Erythroblast (primary cell): ENCODE data around the gene FAM234A.
"Not testable (repeated sequence)": the region's sequence is repeated elsewhere in the genome, so short reads cannot be mapped to it uniquely, and the experiment has no call there.

ENCODE experiments used
- DNase-seq, 2 experiments: peaks; one replicate each; lab custom pipeline; 2025; lab: John Stamatoyannopoulos, UW
- GATA1 ChIP-seq: IDR thresholded peaks from 2 replicates; pipeline ENCODE4 v1.6.1; 2011; ENCODE audit warnings: low read depth, mild to moderate bottlenecking, control low read depth, low read length, moderate library complexity
- POLR2A ChIP-seq: IDR thresholded peaks from 2 replicates; pipeline ENCODE4 v1.6.1; 2011; ENCODE audit warnings: mild to moderate bottlenecking, low read length

FAM234A gene, protein sequence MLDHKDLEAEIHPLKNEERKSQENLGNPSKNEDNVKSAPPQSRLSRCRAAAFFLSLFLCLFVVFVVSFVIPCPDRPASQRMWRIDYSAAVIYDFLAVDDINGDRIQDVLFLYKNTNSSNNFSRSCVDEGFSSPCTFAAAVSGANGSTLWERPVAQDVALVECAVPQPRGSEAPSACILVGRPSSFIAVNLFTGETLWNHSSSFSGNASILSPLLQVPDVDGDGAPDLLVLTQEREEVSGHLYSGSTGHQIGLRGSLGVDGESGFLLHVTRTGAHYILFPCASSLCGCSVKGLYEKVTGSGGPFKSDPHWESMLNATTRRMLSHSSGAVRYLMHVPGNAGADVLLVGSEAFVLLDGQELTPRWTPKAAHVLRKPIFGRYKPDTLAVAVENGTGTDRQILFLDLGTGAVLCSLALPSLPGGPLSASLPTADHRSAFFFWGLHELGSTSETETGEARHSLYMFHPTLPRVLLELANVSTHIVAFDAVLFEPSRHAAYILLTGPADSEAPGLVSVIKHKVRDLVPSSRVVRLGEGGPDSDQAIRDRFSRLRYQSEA

DNA sequence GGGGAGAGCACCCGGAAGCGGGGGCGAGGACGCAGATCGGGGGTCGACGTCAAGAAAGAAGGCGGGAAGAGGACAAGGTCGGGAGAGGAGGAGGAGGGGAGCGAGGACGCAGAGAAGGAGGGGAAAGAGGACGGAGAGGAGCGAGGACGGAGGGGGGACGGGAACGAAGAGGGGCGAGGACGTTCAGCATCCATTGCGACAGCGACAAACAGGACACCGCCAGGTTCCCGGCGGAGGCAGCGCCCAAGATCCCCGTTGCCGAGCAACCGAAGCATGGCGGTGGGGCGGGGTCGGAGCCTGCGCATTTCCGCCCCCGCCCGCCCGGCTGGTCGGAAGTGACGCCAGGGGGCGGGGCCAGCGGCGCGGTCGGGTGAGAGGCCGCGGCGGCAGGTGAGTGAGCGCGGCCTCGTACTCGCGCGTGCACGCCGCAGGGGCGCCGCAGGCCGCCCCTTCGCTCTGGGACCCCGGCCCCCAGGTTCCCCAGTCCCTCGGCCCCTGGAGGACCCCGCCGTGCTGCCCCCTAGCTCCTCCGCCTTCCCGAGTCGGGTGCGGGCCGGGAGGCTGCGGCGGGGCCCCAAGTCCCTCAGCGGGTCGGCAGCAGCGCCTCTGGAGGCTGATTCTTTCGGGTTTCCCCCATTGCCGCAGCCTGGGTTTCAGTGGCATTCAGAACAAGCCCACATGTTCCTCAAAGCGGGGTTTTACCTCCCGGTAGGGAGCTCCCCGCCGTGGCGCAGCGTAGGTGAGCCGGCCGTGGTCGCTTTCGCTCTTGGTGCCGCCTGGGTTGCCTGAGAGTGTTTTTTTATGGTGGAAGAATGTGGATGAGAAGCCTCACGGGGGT is at the start of gene FAM234A:
Gene FAM234A (plus strand): TSS at position 354 of the 838 bp plus-strand sequence. CDS start 19,593 bp downstream, outside the sequence.
- peak; percentile 96 to 98 for DNase-seq
- TF ChIP-seq POLR2A: peak; percentile 94
- TF ChIP-seq GATA1: no peak

DNA sequence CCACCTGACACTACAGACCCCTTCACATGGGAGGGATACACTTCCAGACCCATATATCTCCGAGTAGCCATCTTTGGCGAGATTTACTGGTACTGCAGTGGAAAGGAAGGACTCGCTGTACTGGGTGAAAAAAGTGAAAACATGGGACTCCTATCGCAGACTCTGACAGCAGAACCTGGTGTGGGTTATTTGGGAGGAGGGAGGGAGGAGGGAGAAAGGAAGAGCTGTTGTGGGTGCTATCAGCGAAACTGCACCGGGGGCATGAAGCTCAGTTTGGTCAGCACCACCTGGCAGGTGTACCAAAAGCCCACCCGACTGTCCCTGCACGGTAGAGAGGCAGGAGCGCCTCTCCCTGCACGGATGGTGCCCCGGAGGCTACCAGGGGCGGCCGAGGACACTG is 49.4 kb upstream of the FAM234A start:
- no peak for DNase-seq
- TF ChIP-seq POLR2A: peak; percentile 18
- TF ChIP-seq GATA1: no peak

DNA sequence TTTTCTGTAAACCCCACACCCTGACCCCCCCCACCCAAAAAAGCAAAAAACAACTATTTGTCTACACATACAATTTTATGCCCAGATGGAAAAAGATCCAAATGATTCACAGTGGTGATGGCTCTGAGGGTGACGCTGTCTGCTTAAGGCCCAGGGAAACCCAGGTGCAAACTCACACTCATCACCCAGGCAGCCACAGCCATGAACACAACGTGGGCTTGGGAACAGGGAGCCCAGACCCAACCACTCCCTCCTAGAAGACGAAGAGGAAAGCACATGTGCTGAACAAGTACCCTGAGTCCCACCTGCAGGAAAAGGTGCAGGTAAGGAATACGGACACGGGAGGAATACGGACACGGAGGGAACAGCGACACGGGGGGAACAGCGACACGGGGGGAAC is 48.9 kb upstream of the FAM234A start:
- TF ChIP-seq POLR2A (peak; percentile 4), GATA1 (no peak)
- DNase-seq: no peak

DNA sequence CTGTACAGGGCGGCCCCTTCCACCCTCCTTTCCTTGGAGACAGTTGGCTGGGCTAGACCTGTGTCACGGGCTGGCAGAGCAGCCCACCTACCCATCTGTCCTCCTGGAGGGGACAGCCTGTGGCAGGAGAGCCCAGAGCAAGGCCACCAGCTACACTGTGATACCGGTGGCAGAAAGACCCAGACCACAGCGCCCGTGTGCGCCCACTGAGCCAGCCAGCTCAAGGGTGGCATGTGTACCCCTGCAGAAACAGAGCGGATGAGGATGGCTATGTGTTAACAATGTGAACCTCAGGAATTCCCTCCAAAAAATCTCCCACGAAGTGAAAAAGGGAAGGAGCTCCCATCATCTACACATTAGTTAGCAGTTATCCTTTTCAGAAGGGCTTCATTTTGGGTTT is 47.3 kb upstream of the FAM234A start:
- no peak for DNase-seq
- TF ChIP-seq POLR2A (no peak), GATA1 (no peak)

DNA sequence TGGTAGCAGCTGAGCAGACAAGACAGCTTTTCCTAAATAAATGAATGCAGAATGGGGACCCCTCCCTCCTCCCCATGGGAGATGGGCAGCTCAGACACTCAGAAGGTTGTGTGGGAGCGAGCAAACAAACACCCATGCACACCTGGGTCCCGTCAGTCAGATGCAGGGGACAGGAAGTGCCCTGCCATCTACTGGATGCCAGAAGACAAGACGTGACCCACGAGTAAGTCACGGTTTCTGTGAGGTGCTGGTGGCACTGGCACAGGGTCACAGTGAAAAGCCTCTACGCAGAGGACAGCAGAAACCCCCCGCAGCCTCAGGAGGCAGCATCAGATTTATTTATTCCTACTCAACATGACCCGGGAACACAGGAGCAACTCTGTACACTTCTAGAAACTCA is 45.9 kb upstream of the FAM234A start:
- DNase-seq: peak; percentile 36 to 47
- no peak for TF ChIP-seq POLR2A
- TF ChIP-seq GATA1: no peak

DNA sequence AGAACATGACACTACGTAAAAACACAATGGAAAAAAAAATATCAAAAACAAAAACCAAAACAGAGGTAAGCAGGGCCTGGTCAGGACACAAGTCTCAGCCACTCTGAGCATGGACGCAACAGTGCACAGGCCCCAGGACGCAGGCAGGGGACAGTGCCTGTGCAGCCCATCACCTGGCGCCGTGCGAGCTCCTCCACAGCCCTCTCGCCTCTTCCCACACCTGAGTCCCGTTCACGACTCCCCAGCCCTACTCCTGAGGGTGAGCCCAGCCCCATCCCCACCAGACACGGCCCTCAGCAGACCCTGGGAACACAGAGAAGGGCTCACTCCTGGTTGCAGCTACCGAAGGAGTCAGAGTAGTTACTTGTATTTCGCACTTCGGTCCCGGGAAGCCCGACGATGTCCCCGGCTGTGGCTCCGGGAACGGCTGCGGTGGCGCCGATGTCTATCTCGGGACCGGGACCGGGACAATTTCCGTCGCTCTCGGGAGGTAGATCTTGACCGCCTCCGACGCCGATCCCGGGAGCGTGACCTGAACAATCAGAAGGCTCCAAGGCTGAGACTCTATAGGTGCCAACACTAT is 44.9 kb upstream of the FAM234A start:
- DNase-seq: no peak
- TF ChIP-seq GATA1 (no peak), POLR2A (no peak)

DNA sequence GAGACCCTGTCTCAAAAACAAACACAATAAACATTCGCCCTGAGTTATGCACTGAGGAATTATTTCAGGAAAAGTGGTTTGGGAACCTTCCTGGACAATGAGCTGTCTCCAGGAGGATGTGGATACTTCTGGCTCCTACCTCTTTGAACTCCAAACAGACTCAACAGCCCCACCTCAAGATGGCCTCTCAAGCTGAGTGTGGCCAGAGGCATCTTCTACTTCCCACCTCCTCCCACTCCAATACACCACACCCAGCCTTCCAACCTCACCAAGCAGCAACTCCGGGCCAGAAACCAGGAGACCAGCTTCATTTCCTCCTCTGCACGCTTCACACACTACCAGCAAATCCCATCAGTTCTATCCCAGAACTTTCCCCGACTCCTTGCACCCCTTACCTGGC is 42.8 kb upstream of the FAM234A start:
- TF ChIP-seq POLR2A (no peak), GATA1 (no peak)
- DNase-seq: no peak

DNA sequence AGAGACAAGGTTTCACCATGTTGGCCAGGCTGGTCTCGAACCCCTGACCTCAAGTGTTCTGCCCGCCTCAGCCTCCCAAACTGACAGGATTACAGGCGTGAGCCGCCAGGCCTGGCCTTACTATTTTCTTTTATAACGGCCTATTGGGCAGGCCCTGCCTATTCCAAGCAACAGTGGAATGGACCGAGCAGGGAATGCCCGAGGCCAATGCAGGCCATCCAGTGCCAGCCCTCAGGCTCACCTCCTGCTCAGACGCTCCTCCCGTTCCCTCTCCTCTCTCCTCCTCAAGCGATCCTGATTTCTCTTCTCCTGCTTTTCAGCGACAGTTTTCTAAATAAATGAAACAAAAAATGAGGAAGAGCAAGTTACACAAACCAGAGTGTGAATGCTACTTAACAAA is 41.9 kb upstream of the FAM234A start:
- TF ChIP-seq POLR2A (no peak), GATA1 (no peak)

DNA sequence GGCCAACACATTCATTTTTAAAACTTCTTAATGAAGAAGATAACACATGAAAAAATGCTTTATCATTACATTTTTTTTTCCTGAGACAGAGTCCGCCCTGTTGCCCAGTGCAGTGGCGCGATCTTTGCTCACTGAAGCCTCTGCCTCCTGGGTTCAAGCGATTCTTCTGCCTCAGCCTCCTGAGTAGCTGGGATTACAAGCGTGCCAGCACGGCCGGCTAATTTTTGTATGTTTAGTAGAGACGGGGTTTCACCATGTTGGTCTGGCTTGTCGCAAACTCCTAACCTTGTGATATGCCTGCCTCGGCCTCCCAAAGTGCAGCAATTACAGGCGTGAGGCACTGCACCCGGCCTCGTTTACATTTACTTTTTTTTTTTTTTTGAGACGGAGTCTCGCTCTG is 41.2 kb upstream of the FAM234A start:
- TF ChIP-seq POLR2A: no peak
- no peak for TF ChIP-seq GATA1
- DNase-seq: no peak

More for the DNA sequence above, 41.9 kb upstream of the FAM234A start:
- no peak for DNase-seq

DNA sequence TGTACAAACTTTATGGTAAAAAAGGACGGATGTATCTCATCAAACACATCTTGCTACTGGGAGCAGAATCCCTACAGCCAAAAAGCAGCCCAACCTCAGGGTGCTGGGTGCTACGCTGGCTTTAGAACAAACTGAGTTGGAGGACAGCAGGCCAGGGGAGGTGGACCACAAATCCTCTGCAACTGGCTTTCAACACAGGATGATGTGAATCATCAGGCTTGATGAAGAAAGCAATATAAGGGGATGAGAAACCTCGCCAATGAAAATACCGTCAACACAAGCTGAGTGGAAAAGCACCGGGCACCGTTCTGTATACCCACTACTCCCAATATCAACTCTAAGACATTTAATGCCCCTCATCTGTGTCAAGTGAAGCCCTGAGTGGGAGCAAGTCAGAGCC is 40.1 kb upstream of the FAM234A start:
- TF ChIP-seq POLR2A (no peak), GATA1 (no peak)

DNA sequence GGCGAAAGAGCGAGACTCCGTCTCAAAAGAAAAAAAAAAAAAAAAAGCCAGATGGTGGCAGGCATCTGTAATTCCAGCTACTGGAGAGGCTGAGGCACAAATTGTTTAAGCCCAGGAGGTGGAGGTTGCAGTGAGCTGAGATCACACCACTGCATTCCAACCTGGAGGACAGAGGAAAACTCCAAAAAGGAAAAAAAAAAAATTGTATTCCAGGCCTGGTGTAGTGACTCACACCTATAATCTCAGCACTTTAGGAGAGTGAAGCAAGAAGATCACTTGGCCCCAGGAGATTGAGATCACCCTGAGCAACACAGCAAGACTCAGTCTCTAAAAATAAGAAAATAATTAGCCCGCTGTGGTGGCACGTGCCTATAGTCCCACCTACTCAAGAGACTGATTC is 34.2 kb upstream of the FAM234A start:
- no peak for DNase-seq
- TF ChIP-seq POLR2A (no peak), GATA1 (no peak)

More for the DNA sequence above, 40.1 kb upstream of the FAM234A start:
- DNase-seq: no peak

DNA sequence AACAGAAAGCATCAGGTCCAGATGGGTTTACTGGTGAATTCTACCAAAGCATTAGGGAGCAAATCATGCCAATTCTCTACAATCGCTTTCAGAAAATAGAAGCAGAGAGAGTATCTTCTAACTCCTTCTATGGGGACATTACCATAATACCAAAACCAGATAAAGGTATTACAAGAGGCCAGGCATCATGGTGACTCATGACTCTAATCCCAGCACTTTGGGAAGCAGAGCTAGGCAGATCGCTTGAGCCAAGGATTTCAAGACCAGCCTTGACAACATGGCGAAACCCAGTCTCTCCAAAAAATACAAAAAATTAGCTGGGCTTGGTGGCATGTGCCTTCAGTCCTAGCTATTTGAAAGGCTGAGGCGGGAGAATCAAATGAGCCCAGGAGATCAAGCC is 31.4 kb upstream of the FAM234A start:
- TF ChIP-seq GATA1 (no peak), POLR2A (no peak)
- DNase-seq: no peak

DNA sequence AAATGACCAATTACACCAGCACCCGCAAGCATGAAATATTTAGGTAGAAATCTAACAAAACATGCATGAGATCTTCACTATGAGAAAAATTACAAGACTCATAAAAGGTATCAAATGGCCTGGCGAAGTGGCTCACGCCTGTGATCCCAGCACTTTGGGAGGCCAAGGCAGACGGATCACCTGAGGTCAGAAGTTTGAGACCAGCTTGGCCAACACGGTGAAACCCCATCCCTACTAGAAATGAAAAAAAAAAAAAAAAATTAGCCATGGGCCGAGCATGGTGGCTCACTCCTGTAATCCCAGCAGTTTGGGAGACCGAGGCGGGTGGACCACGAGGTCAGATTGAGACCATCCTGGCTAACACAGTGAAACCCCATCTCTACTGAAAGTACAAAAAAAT is 30.6 kb upstream of the FAM234A start:
- not testable (repeated sequence) for DNase-seq

DNA sequence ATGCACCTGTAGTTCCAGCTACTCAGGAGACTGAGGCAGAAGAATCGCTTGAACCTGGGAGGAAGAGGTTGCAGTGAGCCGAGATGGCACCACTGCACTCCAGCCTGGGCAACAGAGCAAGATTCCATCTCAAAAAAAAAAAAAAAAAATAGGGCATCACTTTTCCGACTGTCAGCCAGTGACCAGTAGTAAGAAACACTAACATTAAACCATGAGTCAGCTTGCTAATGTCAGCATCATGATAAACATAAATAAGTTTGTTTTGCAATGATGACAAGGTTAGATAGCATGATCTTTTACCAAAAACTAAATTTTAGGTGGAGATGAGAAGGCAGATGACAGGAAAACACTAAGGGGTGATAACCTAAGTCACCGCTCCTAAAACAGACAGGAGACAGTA is 25.3 kb upstream of the FAM234A start:
- DNase-seq: not testable (repeated sequence)

DNA sequence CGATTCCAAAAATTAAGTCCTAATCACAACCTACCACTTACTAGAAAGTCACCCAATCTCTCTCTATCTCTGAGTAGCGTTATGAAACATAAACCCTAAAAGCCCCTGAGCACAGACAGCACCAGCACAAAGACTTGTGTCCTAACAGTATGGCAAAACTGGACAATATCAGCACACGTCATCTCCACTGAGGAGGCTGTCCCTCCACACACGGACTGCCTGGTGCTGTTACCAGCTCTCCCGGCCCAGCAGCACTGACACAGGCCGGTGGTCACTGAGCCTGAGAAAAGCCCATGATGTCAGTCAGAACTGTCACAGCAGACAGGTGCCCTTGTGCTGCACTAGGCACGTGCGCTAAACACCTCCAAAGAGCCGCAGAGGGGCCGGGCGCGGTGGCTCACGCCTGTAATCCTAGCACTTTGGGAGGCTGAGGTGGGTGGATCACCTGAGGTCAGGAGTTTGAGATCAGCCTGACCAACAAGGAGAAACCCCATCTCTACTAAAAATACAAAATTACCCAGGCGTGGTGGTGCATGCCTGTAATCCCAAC is 22.9 kb upstream of the FAM234A start:
- not testable (repeated sequence) for DNase-seq
